ENCODE data around the gene SLC7A8. TPM values are rescaled to one million over a fixed set of nuclear protein-coding genes. Genes with fewer than 3 reads are reported as not detected.

Gene SLC7A8
- total and polyA plus RNA-seq, 9 donors: 45.9 to 161 (median 95.4) TPM

DNA sequence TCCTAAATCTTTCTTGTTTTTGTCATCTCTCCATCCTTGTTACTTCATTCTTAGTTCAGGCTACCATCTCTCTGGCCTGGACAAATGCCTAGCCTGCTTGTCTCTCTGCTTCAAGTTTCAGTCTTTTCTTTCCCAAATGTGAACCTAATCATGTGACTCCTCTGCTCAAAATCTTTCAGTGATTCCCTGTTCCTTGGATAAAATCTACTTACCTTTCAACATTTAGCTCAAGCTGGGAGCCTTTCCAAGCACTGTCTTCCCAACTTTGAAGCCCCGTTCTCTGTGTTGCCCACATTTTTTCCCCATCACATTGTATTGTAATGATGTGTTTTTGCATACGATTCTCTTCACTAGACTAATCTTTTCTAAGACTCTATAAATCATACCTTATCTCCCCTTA is 24.7 kb downstream of the SLC7A8 start:
- intact Hi-C loops (cut with DNase I): no loop called here
- no peaks in the 10 kb centered on the region for H3K27me3 ChIP-seq
- WGBS, 3 donors: 66 to 82% (median 80%) methylated on average over 2 of the region's 2 CpGs
- no peak overlapping the region for H3K27ac ChIP-seq
- no peak overlapping the region for H3K4me3 ChIP-seq
- peaks cover 9% of the 10 kb centered on the region for H3K4me1 ChIP-seq (ENCODE audit: insufficient read depth)
- no peak for DNase-seq
- H3K36me3 ChIP-seq: no peaks in the 10 kb centered on the region
- no peaks in the 10 kb centered on the region for H3K9me3 ChIP-seq
- TF ChIP-seq POLR2A (IDR thresholded peaks at IDR 0.05) (no peak), EP300 (IDR thresholded peaks at IDR 0.05) (no peak)
- TF ChIP-seq, protein P1, sequence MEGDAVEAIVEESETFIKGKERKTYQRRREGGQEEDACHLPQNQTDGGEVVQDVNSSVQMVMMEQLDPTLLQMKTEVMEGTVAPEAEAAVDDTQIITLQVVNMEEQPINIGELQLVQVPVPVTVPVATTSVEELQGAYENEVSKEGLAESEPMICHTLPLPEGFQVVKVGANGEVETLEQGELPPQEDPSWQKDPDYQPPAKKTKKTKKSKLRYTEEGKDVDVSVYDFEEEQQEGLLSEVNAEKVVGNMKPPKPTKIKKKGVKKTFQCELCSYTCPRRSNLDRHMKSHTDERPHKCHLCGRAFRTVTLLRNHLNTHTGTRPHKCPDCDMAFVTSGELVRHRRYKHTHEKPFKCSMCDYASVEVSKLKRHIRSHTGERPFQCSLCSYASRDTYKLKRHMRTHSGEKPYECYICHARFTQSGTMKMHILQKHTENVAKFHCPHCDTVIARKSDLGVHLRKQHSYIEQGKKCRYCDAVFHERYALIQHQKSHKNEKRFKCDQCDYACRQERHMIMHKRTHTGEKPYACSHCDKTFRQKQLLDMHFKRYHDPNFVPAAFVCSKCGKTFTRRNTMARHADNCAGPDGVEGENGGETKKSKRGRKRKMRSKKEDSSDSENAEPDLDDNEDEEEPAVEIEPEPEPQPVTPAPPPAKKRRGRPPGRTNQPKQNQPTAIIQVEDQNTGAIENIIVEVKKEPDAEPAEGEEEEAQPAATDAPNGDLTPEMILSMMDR (IDR thresholded peaks at IDR 0.05): no peak

DNA sequence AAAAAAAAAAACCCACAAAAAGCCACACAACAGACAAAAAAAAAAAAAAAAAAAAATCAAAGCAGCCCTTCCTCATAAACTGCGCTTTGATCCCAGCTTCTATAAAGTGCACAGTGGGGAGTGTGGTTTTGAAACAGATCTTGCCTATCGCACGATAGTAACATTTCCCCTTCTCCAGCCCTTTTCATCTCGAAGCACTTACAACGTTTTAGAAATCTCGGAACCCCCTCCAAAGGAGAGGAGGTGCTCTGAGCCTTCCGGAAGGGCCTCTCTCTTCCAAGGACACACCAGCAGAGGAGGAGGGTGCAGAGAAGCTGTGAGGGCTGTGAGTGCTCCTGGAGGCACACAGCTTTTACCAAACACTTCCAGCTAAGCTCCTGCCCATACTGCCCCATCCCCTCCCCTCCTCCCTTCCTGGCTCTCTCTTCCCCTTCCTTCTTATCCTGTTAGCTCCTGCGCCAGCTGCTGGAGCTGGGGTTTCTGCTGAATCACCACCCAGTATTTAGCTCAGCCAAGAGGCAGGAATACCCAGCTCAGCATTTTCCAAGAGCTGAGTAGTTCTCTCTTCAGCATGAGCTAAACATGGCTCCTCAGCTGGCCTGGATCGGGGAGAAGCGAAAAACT is 28.4 kb downstream of the SLC7A8 start:
- peak overlapping the region; percentile 69 to 97 for H3K27ac ChIP-seq
- no peaks in the 10 kb centered on the region for H3K27me3 ChIP-seq
- no peaks in the 10 kb centered on the region for H3K36me3 ChIP-seq
- peak; percentile 84 to 90 (median 88) for DNase-seq
- WGBS, 3 donors: 3 to 4% (median 3%) methylated on average over 10 of the region's 10 CpGs
- intact Hi-C loops (cut with DNase I): no loop called here
- no peaks in the 10 kb centered on the region for H3K9me3 ChIP-seq
- peaks cover 19% of the 10 kb centered on the region for H3K4me1 ChIP-seq (ENCODE audit: insufficient read depth)
- H3K4me3 ChIP-seq: peak overlapping the region; percentile 5
- TF ChIP-seq EP300 (IDR thresholded peaks at IDR 0.05) (no peak), POLR2A (IDR thresholded peaks at IDR 0.05) (peak; percentile 44)

DNA sequence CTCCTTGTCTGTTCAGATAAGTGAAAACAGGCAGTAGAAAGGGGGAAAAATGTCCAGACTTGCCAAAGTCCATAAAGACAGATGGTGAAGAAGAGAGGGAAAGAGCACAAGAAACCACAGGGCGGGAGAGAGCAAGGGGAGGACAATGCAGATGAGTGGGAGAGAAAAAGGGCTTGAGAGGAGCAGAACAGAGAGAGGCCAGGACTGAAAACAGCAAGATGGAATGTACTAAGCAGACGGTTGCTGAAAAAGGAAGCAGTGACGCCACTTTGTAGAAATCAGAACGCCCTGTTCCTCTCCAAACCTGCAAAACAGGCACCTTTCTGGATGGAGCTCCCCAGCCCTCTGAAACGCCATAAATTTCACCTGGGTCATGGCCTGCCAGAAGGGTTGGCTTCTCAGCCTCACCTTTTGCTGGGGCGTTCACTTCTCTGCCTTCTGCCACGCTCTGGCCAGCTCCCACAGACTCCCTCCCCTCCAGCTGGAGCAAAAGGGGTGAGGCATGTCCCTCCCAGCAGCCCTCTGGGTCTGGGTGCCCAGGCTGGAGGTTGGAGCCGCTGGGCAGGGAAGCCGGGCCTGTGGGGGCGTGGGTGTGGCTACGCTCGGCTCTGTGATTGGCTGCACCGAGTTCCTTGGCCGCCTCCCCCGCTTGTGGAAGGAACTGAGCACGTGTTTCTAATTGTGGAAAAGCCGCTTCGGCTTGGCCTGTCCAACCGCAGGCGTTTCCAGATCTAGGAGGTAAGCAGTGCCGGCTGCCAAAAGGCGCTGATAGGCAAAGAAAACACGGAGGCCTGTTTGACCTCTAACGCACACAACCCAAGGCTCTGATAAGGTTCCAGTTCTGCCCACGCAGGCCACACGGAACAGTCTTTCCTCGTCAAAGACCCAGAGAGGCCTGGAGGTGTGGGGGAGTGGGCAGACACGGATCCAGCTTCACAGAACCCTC is 29.3 kb downstream of the SLC7A8 start:
- WGBS, 3 donors: 1 to 5% (median 3%) methylated on average over 28 of the region's 28 CpGs
- intact Hi-C loops (cut with DNase I): no loop called here
- no peaks in the 10 kb centered on the region for H3K9me3 ChIP-seq
- peak; percentile 95 to 97 (median 96) for DNase-seq
- peak; percentile 6 for TF ChIP-seq EP300 (IDR thresholded peaks at IDR 0.05)
- TF ChIP-seq, protein P1 (IDR thresholded peaks at IDR 0.05): no peak
- TF ChIP-seq POLR2A (IDR thresholded peaks at IDR 0.05): peak; percentile 10
- peak overlapping the region; percentile 6 for H3K4me3 ChIP-seq
- no peaks in the 10 kb centered on the region for H3K36me3 ChIP-seq
- H3K27me3 ChIP-seq: no peaks in the 10 kb centered on the region
- H3K4me1 ChIP-seq (ENCODE audit: insufficient read depth): peaks cover 19% of the 10 kb centered on the region
- peak overlapping the region; percentile 81 to 97 for H3K27ac ChIP-seq

DNA sequence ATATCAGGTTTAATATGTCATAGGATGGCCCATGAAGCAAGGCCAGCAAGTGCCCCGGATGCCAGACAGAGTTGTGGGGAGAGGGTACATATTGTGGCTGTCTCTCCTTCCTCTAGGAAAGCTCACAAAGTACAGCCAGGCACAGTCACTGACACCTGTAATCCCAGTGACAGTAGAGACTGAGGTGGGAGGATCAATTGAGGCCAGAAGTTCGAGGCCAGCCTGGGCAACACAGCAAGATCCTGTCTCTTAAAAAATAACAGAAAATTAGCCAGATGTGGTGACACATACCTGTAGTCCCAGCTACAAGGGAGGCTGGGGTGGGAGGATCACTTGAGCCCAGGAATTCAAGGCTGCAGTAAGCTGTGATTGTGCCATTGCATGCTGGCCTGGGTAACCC is 32.1 kb downstream of the SLC7A8 start:
- Histone ChIP-seq H3K9me3 (no peaks in the 10 kb centered on the region), H3K27ac (no peak overlapping the region), H3K4me3 (no peak overlapping the region), H3K4me1 (ENCODE audit: insufficient read depth) (peaks cover 21% of the 10 kb centered on the region), H3K27me3 (no peaks in the 10 kb centered on the region), H3K36me3 (no peaks in the 10 kb centered on the region)
- TF ChIP-seq, protein P1 (IDR thresholded peaks at IDR 0.05): no peak
- TF ChIP-seq POLR2A (IDR thresholded peaks at IDR 0.05): no peak
- no peak for TF ChIP-seq EP300 (IDR thresholded peaks at IDR 0.05)
- intact Hi-C loops (cut with DNase I): no loop called here
- 85 to 94% (median 90%) methylated on average over 2 of the region's 2 CpGs for WGBS, 3 donors
- DNase-seq: peak in 1 of 5 donors; percentile 12
